Osteocyte (in vitro differentiated cells): Measurements from ENCODE around the gene RUFY3. TPM values are rescaled to one million over a fixed set of nuclear protein-coding genes. Genes with fewer than 3 reads are reported as not detected.

Source experiments
- DNase-seq: peaks from one replicate; pipeline ENCODE4 v3.0.0; 2021; ENCODE audit warnings: mixed read lengths; ENCODE audit not compliant: unreplicated experiment; ENCODE audit errors: extremely low spot score
- H3K27ac Mint-ChIP-seq: one replicate; pipeline ENCODE4 v1.8.0; 2021; ENCODE audit warnings: mild to moderate bottlenecking, mixed read lengths; ENCODE audit not compliant: unreplicated experiment
- H3K27me3 Mint-ChIP-seq: one replicate; pipeline ENCODE4 v1.8.0; 2021; ENCODE audit warnings: mixed read lengths; ENCODE audit not compliant: unreplicated experiment
- H3K36me3 Mint-ChIP-seq: one replicate; pipeline ENCODE4 v1.8.0; 2021; ENCODE audit warnings: mixed read lengths; ENCODE audit not compliant: unreplicated experiment
- H3K4me1 Mint-ChIP-seq: one replicate; pipeline ENCODE4 v1.8.0; 2021; ENCODE audit warnings: mixed read lengths; ENCODE audit not compliant: unreplicated experiment
- H3K4me3 Mint-ChIP-seq: one replicate; pipeline ENCODE4 v1.8.0; 2021; ENCODE audit warnings: mild to moderate bottlenecking, moderate library complexity, mixed read lengths; ENCODE audit not compliant: unreplicated experiment
- H3K9me3 Mint-ChIP-seq: one replicate; pipeline ENCODE4 v1.8.0; 2021; ENCODE audit warnings: mixed read lengths; ENCODE audit not compliant: unreplicated experiment
- total RNA-seq: library from RNA; stranded (reverse); gene quantifications from 2 replicates; pipeline ENCODE4 v1.2.1, GENCODE V29; 2021
- TF ChIP-seq, protein P1 (sequence below): fragments of 200-600 bp; sonication (generic); IDR thresholded peaks from 2 replicates; pipeline ENCODE4 v1.5.0; 2021; ENCODE audit warnings: antibody characterized with exemption, mild to moderate bottlenecking, moderate library complexity

RUFY3 gene
- total RNA-seq, 1 donor from 2014 or later = 73.5 TPM

DNA sequence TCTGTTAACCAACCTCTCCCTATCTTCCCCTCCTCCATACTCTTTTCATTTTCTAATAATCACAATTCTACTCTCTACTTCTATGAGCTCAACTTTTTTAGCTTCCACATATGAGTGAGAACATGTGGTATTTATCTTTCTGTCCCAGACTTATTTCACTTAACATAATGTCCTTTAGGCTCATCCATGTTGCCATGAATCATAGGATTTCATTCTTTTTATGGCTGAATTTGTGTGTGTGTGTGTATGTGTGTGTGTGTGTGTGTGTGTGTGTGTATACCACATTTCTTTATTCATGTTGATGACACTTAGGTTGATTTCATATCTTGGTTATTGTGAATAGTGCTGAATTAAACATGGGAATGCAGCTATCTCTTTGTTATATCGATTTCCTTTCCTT is 37.4 kb downstream of the RUFY3 start:
- TF ChIP-seq, protein P1, sequence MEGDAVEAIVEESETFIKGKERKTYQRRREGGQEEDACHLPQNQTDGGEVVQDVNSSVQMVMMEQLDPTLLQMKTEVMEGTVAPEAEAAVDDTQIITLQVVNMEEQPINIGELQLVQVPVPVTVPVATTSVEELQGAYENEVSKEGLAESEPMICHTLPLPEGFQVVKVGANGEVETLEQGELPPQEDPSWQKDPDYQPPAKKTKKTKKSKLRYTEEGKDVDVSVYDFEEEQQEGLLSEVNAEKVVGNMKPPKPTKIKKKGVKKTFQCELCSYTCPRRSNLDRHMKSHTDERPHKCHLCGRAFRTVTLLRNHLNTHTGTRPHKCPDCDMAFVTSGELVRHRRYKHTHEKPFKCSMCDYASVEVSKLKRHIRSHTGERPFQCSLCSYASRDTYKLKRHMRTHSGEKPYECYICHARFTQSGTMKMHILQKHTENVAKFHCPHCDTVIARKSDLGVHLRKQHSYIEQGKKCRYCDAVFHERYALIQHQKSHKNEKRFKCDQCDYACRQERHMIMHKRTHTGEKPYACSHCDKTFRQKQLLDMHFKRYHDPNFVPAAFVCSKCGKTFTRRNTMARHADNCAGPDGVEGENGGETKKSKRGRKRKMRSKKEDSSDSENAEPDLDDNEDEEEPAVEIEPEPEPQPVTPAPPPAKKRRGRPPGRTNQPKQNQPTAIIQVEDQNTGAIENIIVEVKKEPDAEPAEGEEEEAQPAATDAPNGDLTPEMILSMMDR = no peak
- Mint-ChIP-seq H3K36me3 (peaks cover 20% of the 10 kb centered on the region), H3K4me1 (peaks cover 12% of the 10 kb centered on the region), H3K27me3 (no peaks in the 10 kb centered on the region), H3K27ac (peak overlapping the region; percentile 7), H3K9me3 (peaks cover 5% of the 10 kb centered on the region), H3K4me3 (no peak overlapping the region)
- DNase-seq = no peak

GRCh38 chr4:70759627-70760026 is 37.9 kb downstream of the RUFY3 start:
- H3K27me3 Mint-ChIP-seq = no peaks in the 10 kb centered on the region
- TF ChIP-seq, protein P1 = no peak
- peak overlapping the region; percentile 7 for H3K27ac Mint-ChIP-seq
- no peak overlapping the region for H3K4me3 Mint-ChIP-seq
- peaks cover 5% of the 10 kb centered on the region for H3K9me3 Mint-ChIP-seq
- DNase-seq = no peak
- peaks cover 12% of the 10 kb centered on the region for H3K4me1 Mint-ChIP-seq
- H3K36me3 Mint-ChIP-seq = peaks cover 25% of the 10 kb centered on the region

DNA sequence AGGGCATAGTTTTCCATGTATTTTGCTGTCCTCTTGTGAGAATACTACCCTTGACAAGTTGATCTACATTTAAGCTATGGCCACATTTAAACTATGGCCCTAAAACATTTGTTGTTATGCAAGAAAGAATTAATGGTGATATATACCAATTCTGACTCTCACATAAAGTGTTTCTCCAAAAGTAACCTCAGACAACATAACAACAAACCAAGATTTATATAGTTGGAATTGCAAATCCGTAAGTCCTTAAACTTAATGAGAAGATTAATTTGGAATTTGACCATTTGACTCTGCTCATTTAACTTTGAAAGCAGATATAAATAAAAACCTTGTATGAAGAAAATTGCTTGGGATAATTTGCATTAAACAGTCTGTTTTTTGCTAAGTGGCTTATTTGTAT is 38.9 kb downstream of the RUFY3 start:
- peaks cover 31% of the 10 kb centered on the region for H3K36me3 Mint-ChIP-seq
- no peak overlapping the region for H3K4me3 Mint-ChIP-seq
- TF ChIP-seq, protein P1 = no peak
- no peak overlapping the region for H3K27ac Mint-ChIP-seq
- no peak for DNase-seq
- peaks cover 12% of the 10 kb centered on the region for H3K4me1 Mint-ChIP-seq
- peaks cover 5% of the 10 kb centered on the region for H3K9me3 Mint-ChIP-seq
- no peaks in the 10 kb centered on the region for H3K27me3 Mint-ChIP-seq

GRCh38 chr4:70761276-70761816 is 39.6 kb downstream of the RUFY3 start:
- Mint-ChIP-seq H3K36me3 (peaks cover 25% of the 10 kb centered on the region), H3K4me3 (no peak overlapping the region), H3K4me1 (peaks cover 12% of the 10 kb centered on the region), H3K9me3 (no peaks in the 10 kb centered on the region), H3K27me3 (no peaks in the 10 kb centered on the region), H3K27ac (no peak overlapping the region)
- TF ChIP-seq, protein P1 = no peak
- no peak for DNase-seq

DNA sequence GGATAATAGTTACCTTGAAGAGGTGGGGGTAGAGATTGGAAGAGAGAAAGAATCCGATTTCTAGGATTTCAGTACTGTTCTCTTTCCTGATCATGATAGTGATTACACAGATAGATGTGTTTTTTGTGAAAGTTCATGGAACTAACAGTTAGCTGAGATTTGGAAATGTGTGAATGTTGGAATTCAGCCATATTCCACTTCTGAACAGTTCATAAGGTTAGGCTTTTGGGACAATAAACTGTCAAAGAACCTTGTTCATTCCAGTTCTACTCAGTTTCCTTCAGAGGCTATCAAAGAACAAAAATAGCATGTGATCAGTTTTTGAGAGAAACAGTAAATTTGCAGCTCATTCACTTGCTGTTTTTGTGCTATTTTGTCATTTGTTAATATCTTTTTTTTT is 43.6 kb downstream of the RUFY3 start:
- DNase-seq = no peak
- Mint-ChIP-seq H3K27me3 (no peaks in the 10 kb centered on the region), H3K4me1 (peaks cover 10% of the 10 kb centered on the region), H3K4me3 (no peak overlapping the region), H3K27ac (no peak overlapping the region), H3K36me3 (peaks cover 36% of the 10 kb centered on the region), H3K9me3 (no peaks in the 10 kb centered on the region)
- TF ChIP-seq, protein P1 = no peak
